Loucy (cell line): ENCODE data around the gene BLTP3B.

Experiments
- CTCF ChIP-seq: fragments of 200-600 bp; sonication (generic); conservative IDR thresholded peaks from 2 replicates; pipeline ENCODE4 v1.5.1; 2014; ENCODE audit warnings: mild to moderate bottlenecking, antibody characterized with exemption, low read length
- EZH2phosphoT487 ChIP-seq: fragments of 200-600 bp; IDR thresholded peaks from 2 replicates; pipeline ENCODE4 v1.6.1; 2018; ENCODE audit warnings: antibody characterized with exemption, mild to moderate bottlenecking, moderate library complexity, borderline replicate concordance

GRCh38 chr12:100133200-100133599, 9.5 kb downstream of the BLTP3B start:
- TF ChIP-seq CTCF (no peak), EZH2phosphoT487 (no peak)
